NCI-H2227 treated with DMSO at 0.1 percent for 48 hours (cell line): ENCODE results near the gene STXBP4.

Experiments
- DNase-seq: peaks from one replicate; lab custom pipeline; 2025; lab: John Stamatoyannopoulos, UW

The STXBP4 gene

DNA sequence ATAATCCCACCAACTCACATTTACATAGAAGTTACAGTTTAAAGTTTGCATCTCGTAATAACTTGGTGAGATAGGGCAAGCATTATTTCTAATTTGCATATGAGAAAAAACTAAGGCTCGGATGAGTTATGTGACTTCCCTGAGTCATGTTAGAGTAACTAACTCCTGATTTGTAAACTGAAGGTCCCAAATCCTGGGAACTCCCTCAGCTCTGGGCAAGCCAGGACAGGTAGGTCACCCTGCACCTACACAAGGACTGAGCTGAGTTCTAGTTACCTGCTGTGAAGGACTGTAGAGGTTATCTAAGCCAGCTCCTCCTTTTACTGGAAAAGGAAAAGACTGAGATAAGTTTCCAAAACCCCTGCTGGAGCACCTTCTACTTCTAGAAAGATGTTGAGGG, 204.0 kb downstream of the STXBP4 start:
- no peak for DNase-seq

- no peak for DNase-seq
Measured at GRCh38 chr17:55174133-55174532, 205.6 kb downstream of the STXBP4 start.

DNA sequence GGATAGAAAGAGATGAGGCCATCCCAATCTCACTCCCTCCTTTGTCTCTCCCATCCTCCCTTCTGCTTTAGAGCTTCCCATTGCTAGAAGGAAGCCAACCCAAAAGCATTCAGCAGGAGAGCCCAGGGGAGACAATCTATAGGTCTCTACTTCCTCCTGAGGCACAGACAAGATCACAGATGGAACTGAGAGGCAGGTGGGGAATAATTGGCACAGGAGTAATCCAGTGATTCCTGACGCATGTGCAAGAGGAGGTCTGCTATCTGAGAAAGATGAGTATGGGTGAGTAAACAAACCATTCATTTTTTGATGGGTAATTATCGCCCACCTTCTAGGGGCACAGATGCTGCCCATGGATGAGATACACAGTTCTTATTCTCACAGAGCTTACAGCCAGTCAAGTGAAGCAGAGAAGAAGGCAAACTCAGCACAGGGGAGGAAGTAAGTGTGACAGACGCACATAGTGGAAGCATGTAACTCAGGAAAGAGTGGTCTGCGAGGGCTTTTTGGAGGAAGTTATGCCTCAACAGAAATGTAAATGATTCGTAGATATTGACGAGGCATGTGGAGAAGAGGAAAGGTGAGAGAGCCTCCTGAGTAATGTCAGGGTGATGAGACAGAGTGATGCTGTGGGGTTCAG, 207.3 kb downstream of the STXBP4 start:
- no peak for DNase-seq

- no peak for DNase-seq
Measured at GRCh38 chr17:55177159-55177854, 208.7 kb downstream of the STXBP4 start.

DNA sequence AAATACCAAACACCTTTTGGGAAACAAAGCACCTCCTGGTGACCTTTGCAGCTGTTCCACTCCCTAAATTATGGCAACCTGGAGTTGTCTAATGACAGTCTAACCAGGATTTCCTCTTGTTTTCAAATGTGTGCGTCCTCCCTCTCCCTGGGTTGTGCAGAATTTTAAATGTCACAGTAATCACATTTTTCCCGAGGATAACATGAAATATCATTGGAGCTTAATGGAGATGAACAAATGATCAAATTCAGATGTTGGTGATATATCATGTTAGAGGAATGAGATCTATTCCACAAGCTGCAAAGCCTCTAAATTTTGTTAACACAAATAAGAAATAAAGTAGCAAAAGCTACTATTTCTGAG, 209.3 kb downstream of the STXBP4 start:
- no peak for DNase-seq

GRCh38 chr17:55186937-55187770, 218.6 kb downstream of the STXBP4 start:
- DNase-seq = no peak

DNA sequence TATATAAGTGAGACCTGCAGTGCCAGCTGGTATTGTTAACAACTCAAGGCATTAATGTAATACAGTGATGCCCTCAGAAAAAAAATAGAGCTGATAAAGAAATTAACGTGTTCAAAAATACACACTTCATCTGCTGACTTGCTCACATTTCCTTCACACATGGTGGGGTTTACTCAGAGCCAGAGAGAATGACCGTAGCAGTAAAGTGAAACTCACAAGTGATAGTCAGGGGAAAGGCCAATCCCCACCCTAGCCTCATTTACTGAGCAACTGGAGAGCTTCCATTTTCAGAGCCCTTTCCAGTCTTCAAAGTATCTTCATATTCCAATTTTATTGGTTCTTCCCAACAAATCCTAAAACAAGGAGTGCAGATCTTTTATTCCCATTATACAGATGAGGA, 222.2 kb downstream of the STXBP4 start:
- DNase-seq = no peak

GRCh38 chr17:55198690-55199370, 230.3 kb downstream of the STXBP4 start:
- DNase-seq = no peak

DNA sequence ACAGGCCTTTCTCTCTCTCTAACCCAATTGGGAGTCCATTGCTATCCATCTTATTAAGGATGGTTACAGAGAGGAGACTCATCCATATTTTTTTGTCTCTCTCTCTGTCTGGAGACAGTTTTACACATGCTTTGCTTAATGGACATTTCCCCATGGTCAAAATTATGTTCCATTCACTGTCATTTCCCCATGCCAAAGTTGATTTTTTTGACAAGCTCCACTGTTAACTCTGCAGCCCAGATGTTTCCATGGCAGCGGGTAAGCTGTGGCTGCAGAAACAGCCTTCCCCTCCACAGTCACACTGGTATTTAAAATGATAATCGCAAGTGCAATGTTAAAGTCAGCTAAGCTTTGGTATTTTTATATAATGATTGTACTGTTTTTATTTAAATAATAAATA, 232.3 kb downstream of the STXBP4 start:
- no peak for DNase-seq

- peak; percentile 5 for DNase-seq
Measured at GRCh38 chr17:55201308-55201932, 232.9 kb downstream of the STXBP4 start.

DNA sequence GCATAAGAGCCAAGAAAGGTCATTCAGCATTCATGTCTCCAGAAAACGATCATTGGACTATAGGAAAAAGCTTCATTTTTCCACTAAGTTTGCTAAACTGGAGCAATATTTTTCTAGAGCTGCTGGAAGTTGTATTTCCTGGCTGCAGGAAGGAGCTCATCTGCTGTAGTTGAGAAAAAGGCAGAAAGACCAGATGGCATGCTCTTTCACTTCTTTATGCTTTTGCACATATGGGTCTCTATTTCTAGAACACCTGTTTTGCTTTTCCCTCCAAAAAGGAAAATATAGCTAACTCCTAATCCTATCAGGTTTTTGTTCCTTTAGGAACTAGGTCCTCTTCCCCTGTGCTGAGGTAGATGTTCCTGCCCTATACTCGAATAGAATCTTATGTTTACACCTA, 234.3 kb downstream of the STXBP4 start:
- DNase-seq = no peak

- no peak for DNase-seq
Measured at GRCh38 chr17:55208078-55208812, 239.7 kb downstream of the STXBP4 start.

DNA sequence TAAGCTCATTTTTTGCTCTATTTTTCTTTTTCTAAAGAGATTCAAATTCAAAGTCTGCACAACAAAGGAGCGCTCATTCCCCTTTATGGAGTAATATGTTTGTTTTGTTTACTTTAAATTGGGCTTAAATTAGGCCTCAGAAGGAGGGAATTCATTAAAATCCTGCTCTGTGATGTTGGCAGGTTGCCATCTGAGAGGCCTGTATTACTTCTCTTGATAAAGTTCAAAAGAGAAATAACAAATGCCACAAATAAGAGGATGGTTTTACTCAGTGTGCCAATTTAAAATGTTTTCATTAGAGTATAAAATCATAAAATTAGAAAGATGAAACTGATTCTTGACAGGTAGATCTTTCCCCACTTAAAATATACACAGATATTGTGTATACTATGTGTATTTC, 241.7 kb downstream of the STXBP4 start:
- no peak for DNase-seq

- no peak for DNase-seq
Measured at GRCh38 chr17:55212880-55213279, 244.3 kb downstream of the STXBP4 start.

- DNase-seq = no peak
Measured at GRCh38 chr17:55215711-55216110, 247.1 kb downstream of the STXBP4 start.

GRCh38 chr17:55216888-55217287, 248.3 kb downstream of the STXBP4 start:
- no peak for DNase-seq

DNA sequence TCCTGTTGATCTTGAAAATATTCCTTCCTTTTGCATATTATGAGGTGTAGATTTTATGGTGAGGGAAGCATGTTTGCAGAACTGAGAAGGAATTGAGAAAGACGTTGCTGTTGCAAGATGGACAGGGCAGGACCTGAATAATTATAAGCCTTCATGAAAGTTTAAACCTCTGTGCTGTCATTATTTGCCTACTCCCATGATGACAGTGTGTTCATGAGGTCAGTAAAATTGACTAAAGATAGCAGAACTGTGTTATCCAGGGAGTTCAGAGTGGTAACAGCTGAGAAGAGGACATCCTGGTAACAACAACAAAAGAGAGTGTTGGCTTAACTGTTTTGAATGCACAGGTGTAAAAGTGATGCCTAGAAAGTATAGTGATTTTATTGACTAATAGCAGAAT, 250.9 kb downstream of the STXBP4 start:
- no peak for DNase-seq

- DNase-seq = no peak
Measured at GRCh38 chr17:55219934-55220333, 251.4 kb downstream of the STXBP4 start.
